ENCODE results near the gene ZNF365. TPM values are rescaled to one million over a fixed set of nuclear protein-coding genes. Genes with fewer than 3 reads are reported as not detected.

The ZNF365 gene
- total RNA-seq, 1 experiment from 2014 or later, result 0.59 TPM

DNA sequence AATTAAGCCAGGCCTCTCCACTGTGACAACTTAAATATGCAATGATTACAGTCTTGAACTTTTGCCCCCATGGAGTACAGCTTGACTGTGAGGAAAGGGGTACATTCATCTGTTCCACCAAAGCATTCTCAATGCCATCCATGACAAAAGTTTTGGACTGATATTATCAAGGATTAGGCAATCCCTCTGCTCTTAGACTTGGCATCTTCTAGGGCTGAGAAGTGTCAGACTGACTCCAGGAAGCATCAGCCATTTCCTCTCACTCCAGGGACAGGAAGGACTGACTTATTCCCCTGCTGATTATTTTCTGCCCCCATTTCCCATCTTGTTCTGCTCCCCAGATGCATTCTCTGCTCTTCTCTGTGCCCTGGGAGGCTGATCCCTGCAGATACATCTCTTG lies 69.7 kb downstream of the ZNF365 start:
- Mint-ChIP-seq H3K36me3 (no peaks in the 10 kb centered on the region), H3K27me3 (ENCODE audit: low read depth) (no peaks in the 10 kb centered on the region), H3K4me1 (peaks cover 31% of the 10 kb centered on the region), H3K27ac (peak overlapping the region; percentile 22; the same call in 1 of the 2 replicates), H3K4me3 (no peak overlapping the region), H3K9me3 (peaks cover 15% of the 10 kb centered on the region)
- ATAC-seq (no peak), DNase-seq (ENCODE audit: low spot score) (no peak)
- ChIA-PET CTCF (no interaction called here), POLR2A (no interaction called here)
- TF ChIP-seq FOXK1 (CRISPR knock-in tag; IDR thresholded peaks at IDR 0.05) (no peak), ESRRA (CRISPR knock-in tag; IDR thresholded peaks at IDR 0.05; ENCODE audit: borderline replicate concordance) (no peak), JUN (CRISPR knock-in tag; IDR thresholded peaks at IDR 0.05) (no peak), IRF1 (CRISPR knock-in tag; IDR thresholded peaks at IDR 0.05) (no peak)
- TF ChIP-seq, protein P1, sequence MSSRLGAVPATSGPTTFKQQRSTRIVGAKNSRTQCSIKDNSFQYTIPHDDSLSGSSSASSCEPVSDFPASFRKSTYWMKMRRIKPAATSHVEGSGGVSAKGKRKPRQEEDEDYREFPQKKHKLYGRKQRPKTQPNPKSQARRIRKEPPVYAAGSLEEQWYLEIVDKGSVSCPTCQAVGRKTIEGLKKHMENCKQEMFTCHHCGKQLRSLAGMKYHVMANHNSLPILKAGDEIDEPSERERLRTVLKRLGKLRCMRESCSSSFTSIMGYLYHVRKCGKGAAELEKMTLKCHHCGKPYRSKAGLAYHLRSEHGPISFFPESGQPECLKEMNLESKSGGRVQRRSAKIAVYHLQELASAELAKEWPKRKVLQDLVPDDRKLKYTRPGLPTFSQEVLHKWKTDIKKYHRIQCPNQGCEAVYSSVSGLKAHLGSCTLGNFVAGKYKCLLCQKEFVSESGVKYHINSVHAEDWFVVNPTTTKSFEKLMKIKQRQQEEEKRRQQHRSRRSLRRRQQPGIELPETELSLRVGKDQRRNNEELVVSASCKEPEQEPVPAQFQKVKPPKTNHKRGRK (CRISPR knock-in tag; IDR thresholded peaks at IDR 0.05; ENCODE audit: borderline replicate concordance), result no peak
- TF ChIP-seq, protein P2, sequence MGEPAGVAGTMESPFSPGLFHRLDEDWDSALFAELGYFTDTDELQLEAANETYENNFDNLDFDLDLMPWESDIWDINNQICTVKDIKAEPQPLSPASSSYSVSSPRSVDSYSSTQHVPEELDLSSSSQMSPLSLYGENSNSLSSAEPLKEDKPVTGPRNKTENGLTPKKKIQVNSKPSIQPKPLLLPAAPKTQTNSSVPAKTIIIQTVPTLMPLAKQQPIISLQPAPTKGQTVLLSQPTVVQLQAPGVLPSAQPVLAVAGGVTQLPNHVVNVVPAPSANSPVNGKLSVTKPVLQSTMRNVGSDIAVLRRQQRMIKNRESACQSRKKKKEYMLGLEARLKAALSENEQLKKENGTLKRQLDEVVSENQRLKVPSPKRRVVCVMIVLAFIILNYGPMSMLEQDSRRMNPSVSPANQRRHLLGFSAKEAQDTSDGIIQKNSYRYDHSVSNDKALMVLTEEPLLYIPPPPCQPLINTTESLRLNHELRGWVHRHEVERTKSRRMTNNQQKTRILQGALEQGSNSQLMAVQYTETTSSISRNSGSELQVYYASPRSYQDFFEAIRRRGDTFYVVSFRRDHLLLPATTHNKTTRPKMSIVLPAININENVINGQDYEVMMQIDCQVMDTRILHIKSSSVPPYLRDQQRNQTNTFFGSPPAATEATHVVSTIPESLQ (CRISPR knock-in tag; IDR thresholded peaks at IDR 0.05), result no peak

DNA sequence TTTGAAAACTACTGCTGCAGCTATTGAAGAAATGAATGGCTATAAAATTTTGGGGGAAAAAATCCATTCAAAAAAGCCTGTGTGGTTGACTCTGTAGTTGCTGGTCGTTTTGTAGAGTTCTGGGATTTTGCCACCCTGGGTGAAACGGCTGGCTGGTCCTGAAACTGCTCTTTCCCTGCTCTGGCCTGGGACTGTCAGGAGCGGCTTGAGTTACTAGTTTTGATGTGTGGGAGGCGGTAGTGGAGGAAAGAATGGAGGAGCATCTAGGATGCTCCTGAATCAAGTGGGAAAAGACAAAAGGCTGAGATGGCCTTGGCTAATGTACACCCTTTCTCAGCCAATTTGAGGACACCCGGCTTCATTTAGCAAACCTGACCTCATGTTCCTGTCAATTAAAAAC lies 72.5 kb downstream of the ZNF365 start:
- POLR2A ChIA-PET, result no interaction called here
- H3K4me3 Mint-ChIP-seq, result no peak overlapping the region
- ATAC-seq (no peak), DNase-seq (ENCODE audit: low spot score) (no peak)
- CTCF ChIA-PET, result no interaction called here
- H3K36me3 Mint-ChIP-seq, result no peaks in the 10 kb centered on the region
- no peak for TF ChIP-seq ZNF121 (CRISPR knock-in tag; IDR thresholded peaks at IDR 0.05)
- no peak for TF ChIP-seq MYBL2 (CRISPR knock-in tag; IDR thresholded peaks at IDR 0.05)
- TF ChIP-seq CREB1 (CRISPR knock-in tag; IDR thresholded peaks at IDR 0.05), result no peak
- TF ChIP-seq SMAD4 (CRISPR knock-in tag; IDR thresholded peaks at IDR 0.05), result no peak
- TF ChIP-seq JUN (CRISPR knock-in tag; IDR thresholded peaks at IDR 0.05), result no peak
- TF ChIP-seq ZNF263 (CRISPR knock-in tag; IDR thresholded peaks at IDR 0.05; ENCODE audit: low read depth), result no peak
- no peak for TF ChIP-seq ZNF219 (CRISPR knock-in tag; IDR thresholded peaks at IDR 0.05; ENCODE audit: borderline replicate concordance)
- TF ChIP-seq TCF7 (CRISPR knock-in tag; IDR thresholded peaks at IDR 0.05; ENCODE audit: low read depth), result no peak
- no peak for TF ChIP-seq ZNF416 (CRISPR knock-in tag; IDR thresholded peaks at IDR 0.05)
- no peak for TF ChIP-seq SMAD3 (CRISPR knock-in tag; IDR thresholded peaks at IDR 0.05; ENCODE audit: borderline replicate concordance)
- TF ChIP-seq NR3C1 (CRISPR knock-in tag; conservative IDR thresholded peaks at IDR 0.05; ENCODE audit: low read depth), result no peak
- TF ChIP-seq, protein P3, sequence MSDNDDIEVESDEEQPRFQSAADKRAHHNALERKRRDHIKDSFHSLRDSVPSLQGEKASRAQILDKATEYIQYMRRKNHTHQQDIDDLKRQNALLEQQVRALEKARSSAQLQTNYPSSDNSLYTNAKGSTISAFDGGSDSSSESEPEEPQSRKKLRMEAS (CRISPR knock-in tag; IDR thresholded peaks at IDR 0.05), result no peak
- no peak for TF ChIP-seq ZNF671 (CRISPR knock-in tag; IDR thresholded peaks at IDR 0.05)
- no peak for TF ChIP-seq NFE2L1 (CRISPR knock-in tag; IDR thresholded peaks at IDR 0.05)
- no peak for TF ChIP-seq FOXP4 (CRISPR knock-in tag; IDR thresholded peaks at IDR 0.05)
- TF ChIP-seq, protein P4, sequence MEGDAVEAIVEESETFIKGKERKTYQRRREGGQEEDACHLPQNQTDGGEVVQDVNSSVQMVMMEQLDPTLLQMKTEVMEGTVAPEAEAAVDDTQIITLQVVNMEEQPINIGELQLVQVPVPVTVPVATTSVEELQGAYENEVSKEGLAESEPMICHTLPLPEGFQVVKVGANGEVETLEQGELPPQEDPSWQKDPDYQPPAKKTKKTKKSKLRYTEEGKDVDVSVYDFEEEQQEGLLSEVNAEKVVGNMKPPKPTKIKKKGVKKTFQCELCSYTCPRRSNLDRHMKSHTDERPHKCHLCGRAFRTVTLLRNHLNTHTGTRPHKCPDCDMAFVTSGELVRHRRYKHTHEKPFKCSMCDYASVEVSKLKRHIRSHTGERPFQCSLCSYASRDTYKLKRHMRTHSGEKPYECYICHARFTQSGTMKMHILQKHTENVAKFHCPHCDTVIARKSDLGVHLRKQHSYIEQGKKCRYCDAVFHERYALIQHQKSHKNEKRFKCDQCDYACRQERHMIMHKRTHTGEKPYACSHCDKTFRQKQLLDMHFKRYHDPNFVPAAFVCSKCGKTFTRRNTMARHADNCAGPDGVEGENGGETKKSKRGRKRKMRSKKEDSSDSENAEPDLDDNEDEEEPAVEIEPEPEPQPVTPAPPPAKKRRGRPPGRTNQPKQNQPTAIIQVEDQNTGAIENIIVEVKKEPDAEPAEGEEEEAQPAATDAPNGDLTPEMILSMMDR (IDR thresholded peaks at IDR 0.05), result no peak
- no peak for TF ChIP-seq ZNF532 (CRISPR knock-in tag; IDR thresholded peaks at IDR 0.05; ENCODE audit: borderline replicate concordance)
- TF ChIP-seq FOXJ3 (CRISPR knock-in tag; IDR thresholded peaks at IDR 0.05; ENCODE audit: borderline replicate concordance), result no peak
- H3K27ac Mint-ChIP-seq, result no peak overlapping the region
- H3K4me1 Mint-ChIP-seq, result peaks cover 25% of the 10 kb centered on the region
- peaks cover 6% of the 10 kb centered on the region for H3K9me3 Mint-ChIP-seq
- H3K27me3 Mint-ChIP-seq (ENCODE audit: low read depth), result no peaks in the 10 kb centered on the region

All from WTC11 (cell line).